ENCODE measurements around the gene PXDC1.

DNA sequence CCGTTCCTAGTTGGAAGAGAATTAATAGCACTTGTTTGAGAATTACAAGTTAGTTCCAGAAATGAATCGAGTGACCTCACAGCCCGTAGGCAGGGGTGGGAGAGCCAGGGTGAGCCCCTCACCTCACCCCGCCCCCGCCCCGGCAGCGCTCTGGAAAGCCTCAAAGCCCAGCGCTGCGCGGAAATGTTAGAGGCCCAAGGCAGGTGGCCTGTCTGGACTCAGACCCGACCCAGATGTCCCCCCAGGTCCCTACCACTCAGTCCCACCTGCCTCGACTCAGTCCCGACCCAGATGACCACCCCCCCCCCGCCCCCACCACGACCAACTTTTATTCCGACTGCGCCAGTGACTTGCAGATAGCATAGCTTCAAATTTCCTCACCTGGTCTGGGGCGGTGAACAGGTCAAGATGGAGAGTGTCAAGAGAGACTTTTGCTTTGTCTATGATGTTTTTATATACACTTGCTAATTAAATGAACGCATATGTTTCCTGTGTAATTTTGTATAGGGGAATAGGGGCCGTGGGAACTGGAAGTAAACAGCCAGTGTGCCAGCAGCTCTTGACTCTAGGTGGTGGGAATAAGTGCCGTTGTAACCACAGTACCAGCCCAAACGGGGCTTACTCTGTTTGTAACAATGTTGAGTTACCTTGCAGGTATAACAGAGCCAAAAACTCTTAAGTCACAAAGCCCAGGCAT lies 1.2 kb upstream of the PXDC1 start:
- TF ChIP-seq POLR2AphosphoS5 (IDR thresholded peaks at IDR 0.05) = no peak
- TF ChIP-seq, protein P1, sequence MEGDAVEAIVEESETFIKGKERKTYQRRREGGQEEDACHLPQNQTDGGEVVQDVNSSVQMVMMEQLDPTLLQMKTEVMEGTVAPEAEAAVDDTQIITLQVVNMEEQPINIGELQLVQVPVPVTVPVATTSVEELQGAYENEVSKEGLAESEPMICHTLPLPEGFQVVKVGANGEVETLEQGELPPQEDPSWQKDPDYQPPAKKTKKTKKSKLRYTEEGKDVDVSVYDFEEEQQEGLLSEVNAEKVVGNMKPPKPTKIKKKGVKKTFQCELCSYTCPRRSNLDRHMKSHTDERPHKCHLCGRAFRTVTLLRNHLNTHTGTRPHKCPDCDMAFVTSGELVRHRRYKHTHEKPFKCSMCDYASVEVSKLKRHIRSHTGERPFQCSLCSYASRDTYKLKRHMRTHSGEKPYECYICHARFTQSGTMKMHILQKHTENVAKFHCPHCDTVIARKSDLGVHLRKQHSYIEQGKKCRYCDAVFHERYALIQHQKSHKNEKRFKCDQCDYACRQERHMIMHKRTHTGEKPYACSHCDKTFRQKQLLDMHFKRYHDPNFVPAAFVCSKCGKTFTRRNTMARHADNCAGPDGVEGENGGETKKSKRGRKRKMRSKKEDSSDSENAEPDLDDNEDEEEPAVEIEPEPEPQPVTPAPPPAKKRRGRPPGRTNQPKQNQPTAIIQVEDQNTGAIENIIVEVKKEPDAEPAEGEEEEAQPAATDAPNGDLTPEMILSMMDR (IDR thresholded peaks at IDR 0.05) = no peak
- no peak for TF ChIP-seq POLR2A (IDR thresholded peaks at IDR 0.05)
- TF ChIP-seq EP300 (IDR thresholded peaks at IDR 0.05) = no peak
